Effector memory CD4-positive, alpha-beta T cell (primary cell): ENCODE data around the gene ENTHD1.

Experiments used
- DNase-seq, 3 donors: peaks; one replicate each; pipeline ENCODE4 v3.0.0-alpha.2; 2020
- H3K27ac ChIP-seq: 2 replicates; pipeline ENCODE4 v1.7.0; 2013; ENCODE audit warnings: mild to moderate bottlenecking, low read length, moderate library complexity; ENCODE audit not compliant: insufficient read depth, poor library complexity, severe bottlenecking
- H3K27me3 ChIP-seq: replicated peaks from 2 replicates; pipeline ENCODE4 v1.7.0; 2013; ENCODE audit warnings: mild to moderate bottlenecking, low read length; ENCODE audit not compliant: insufficient read depth, control insufficient read depth, poor library complexity, severe bottlenecking
- H3K36me3 ChIP-seq: 2 replicates; pipeline ENCODE4 v1.7.0; 2013; ENCODE audit warnings: mild to moderate bottlenecking, low read length, moderate library complexity; ENCODE audit not compliant: control insufficient read depth, insufficient read depth
- H3K4me1 ChIP-seq: 2 replicates; pipeline ENCODE4 v1.7.0; 2013; ENCODE audit warnings: low read length, mild to moderate bottlenecking; ENCODE audit not compliant: control insufficient read depth, insufficient read depth, poor library complexity, severe bottlenecking
- H3K4me3 ChIP-seq: 2 replicates; pipeline ENCODE4 v1.7.0; 2013; ENCODE audit warnings: low read length, low read depth, mild to moderate bottlenecking; ENCODE audit not compliant: insufficient read depth, poor library complexity, severe bottlenecking
- H3K9me3 ChIP-seq: 2 replicates; pipeline ENCODE4 v1.7.0; 2013; ENCODE audit warnings: mild to moderate bottlenecking, low read length, moderate library complexity; ENCODE audit not compliant: control insufficient read depth

Gene ENTHD1

DNA sequence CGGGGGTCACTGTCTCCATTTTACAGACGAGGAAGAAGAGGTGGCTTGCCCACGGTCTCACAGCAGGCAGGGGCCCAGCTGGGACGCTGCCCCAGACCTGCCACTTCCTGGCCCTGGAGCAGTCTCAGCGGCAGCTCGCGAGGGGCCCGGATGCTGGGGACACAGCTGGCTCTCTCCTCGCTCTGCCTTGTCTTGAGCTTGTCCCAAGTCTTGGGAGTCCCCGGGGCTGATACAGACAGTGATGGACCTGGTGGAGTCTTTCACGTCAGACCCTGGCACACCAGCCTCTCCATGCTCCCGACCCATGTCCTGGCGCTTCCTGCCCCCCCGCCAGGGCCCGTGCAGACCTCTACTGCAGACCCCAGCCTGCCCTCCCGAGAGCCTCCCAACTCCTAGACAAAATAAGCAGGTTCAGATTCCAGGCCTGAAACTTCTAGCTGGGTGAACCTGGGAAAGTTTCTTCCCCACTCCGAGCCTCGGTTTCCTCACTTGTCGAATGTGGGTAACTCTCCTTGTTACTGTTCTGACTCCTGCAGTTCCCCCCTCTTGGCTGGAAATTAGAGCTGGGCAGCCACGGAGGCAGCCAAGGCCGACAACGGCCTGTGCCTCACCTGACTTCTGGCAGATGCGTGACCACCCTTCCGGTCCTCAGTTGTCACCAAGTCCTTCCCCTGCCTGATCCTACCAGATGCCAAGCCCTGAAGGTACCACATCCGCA lies 177.6 kb downstream of the ENTHD1 start:
- no peaks in the 10 kb centered on the region for H3K9me3 ChIP-seq
- no peaks in the 10 kb centered on the region for H3K27me3 ChIP-seq
- no peaks in the 10 kb centered on the region for H3K4me1 ChIP-seq
- no peak overlapping the region for H3K27ac ChIP-seq
- no peaks in the 10 kb centered on the region for H3K36me3 ChIP-seq
- no peak overlapping the region for H3K4me3 ChIP-seq
- no peak for DNase-seq

DNA sequence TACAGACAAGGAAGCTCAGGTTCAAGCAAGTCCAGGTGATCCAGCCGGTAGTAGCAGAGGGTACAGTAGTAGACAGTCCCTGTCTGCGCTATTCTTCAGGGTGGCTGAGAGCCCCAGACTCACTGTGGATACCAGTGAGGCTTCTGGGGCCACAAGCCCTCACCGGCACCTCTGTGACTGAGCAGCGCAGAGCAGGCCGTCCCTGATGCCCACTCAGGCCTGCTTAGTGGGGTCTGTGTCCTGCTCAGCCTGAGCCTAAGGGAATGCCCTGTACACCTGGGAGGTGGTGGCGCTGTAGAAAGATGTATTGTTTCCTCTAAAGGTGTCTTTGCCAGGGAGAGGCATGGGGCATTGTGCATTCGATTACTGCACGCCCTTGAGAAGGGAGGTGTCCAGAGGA lies 179.2 kb downstream of the ENTHD1 start:
- Histone ChIP-seq H3K4me3 (no peak overlapping the region), H3K27ac (no peak overlapping the region), H3K4me1 (no peaks in the 10 kb centered on the region), H3K9me3 (no peaks in the 10 kb centered on the region), H3K36me3 (no peaks in the 10 kb centered on the region), H3K27me3 (no peaks in the 10 kb centered on the region)
- no peak for DNase-seq

DNA sequence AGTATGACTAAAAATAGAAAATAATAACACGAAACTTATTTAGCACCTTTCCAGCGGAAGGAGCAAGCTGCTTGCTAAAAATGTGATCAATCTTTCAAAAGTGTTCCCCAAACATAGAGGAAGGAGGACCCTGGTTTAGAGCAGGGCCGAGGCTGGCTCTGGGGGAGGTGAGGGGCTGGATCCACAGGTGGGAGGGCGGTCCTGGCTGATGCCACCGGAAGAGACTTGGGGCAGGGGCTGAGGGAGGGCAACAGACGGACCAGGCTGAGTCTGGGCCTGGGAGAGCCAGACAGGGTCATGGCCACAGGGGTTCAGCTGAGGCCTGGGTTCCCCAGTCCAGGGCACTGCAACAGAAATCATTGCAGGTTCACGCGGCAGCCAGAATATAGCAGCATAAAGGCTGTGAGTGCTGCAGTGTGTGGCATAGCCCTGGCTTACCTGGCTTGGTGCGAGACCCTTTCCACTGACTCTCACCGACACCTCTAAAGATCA lies 179.7 kb downstream of the ENTHD1 start:
- DNase-seq: no peak
- no peaks in the 10 kb centered on the region for H3K9me3 ChIP-seq
- no peak overlapping the region for H3K4me3 ChIP-seq
- no peak overlapping the region for H3K27ac ChIP-seq
- no peaks in the 10 kb centered on the region for H3K36me3 ChIP-seq
- no peaks in the 10 kb centered on the region for H3K27me3 ChIP-seq
- H3K4me1 ChIP-seq: no peaks in the 10 kb centered on the region

DNA sequence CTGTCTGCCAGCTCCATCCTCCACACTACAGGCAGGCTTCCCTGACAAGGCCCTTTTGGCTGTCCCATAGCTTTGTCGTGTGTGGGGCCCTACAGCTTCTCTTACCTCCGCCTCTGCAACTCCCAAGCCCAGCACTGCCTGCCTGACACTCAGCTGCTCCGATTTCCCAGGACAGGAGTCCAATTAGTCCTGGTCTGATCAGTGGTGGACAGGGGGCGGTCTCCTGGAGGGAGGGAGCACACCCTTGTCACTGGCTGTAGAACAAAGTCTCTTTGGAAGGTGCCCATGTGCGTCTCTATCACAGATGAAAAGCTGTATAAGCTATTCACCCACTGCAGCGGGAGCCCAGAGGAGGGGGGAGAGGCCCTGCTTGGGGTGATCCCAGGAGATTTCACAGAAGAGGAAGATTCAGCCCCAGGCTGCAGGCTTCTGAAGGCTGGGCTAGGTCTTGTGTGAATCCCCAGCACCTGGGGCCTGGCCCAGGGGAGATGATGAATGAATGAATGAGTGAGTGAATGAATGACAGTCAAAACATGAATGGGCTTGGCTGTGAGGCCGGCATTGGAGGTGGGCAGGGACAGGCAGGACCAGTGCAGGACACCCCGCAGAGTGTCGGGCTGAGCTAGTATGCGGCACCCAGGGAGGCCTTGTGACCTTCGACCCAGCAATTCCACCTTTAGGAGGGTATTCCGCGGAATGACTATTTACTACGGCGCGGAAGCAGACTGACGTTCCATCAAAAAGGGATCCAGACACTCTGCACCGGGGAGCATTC lies 180.6 kb downstream of the ENTHD1 start:
- no peak for DNase-seq
- Histone ChIP-seq H3K27ac (no peak overlapping the region), H3K4me3 (no peak overlapping the region), H3K36me3 (no peaks in the 10 kb centered on the region), H3K4me1 (no peaks in the 10 kb centered on the region), H3K9me3 (no peaks in the 10 kb centered on the region), H3K27me3 (no peaks in the 10 kb centered on the region)

DNA sequence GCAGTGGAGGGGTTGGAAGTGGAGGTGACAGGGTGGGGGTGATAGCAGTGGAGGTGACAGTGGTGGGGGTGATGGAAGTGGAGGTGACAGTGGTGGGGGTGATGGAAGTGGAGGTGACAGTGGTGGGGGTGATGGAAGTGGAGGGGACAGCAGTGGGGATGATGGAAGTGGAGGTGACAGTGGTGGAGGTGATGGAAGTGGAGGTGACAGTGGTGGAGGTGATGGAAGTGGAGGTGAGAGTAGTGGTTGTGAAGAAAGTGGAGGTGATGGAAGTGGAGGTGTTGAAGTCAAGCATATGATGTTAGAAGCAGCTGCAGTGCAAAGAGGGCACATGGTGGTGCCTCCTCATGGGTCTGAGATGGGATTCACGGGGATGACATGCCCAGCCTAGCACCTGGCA lies 181.5 kb downstream of the ENTHD1 start:
- no peaks in the 10 kb centered on the region for H3K27me3 ChIP-seq
- no peaks in the 10 kb centered on the region for H3K36me3 ChIP-seq
- no peaks in the 10 kb centered on the region for H3K9me3 ChIP-seq
- no peak for DNase-seq
- no peak overlapping the region for H3K4me3 ChIP-seq
- H3K4me1 ChIP-seq: no peaks in the 10 kb centered on the region
- H3K27ac ChIP-seq: no peak overlapping the region

DNA sequence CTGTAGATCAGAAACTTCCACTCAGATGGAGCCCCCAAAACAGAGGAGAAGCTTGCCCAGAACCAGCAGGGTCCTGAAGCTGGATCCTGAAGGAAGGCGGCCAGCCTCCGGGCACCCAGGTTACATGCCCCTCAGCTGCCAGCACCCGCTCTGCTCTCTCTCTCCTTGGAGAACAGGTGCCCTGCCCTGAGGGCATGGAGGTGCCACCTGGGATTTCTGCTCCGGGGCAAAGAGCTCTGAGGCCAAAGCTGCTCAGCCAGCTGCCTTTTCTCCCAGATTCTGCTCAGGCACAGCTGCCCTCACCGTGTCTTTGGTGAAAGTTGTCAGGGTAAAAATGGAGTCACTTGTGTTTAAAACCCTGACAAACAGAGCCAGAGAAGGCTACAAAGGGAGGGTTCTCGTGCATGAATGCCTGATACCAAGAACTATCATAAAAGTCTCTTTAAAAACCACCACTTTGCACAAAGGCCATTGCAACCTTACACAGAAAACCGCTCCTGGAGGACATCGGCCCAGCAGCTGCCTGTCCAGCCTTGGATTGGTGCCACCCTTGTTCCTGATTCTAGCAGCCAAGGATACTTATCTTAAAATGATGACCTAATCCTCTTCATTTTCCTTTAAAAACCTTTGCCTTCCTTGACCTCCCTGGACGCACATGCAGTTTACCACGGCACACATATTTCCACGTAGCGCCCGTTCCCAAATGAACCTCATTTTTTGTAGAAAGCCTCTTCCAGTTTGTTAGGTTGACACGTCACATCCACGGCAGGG lies 183.0 kb downstream of the ENTHD1 start:
- H3K36me3 ChIP-seq: no peaks in the 10 kb centered on the region
- no peaks in the 10 kb centered on the region for H3K27me3 ChIP-seq
- H3K4me1 ChIP-seq: no peaks in the 10 kb centered on the region
- no peaks in the 10 kb centered on the region for H3K9me3 ChIP-seq
- H3K4me3 ChIP-seq: no peak overlapping the region
- H3K27ac ChIP-seq: no peak overlapping the region
- no peak for DNase-seq

DNA sequence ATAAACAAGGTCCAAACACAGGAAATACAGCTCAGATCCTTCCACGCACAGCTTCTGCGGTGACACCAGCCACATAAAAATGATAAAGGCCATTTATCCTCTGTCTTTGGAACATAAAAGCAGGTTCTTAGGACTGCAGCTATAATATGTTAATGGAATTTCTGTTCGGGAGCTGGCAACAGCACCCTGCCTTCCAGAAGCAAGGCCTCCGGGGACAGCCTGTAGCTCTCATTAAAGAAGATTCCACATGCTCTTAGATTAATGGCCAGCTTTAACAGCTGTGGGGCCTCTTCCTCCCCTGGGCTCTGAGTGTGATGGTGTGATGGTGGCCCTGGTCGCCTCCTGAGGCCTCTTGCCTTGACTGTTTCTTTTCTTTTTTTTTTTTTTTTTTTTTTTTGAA lies 185.7 kb downstream of the ENTHD1 start:
- no peaks in the 10 kb centered on the region for H3K27me3 ChIP-seq
- no peaks in the 10 kb centered on the region for H3K4me1 ChIP-seq

DNA sequence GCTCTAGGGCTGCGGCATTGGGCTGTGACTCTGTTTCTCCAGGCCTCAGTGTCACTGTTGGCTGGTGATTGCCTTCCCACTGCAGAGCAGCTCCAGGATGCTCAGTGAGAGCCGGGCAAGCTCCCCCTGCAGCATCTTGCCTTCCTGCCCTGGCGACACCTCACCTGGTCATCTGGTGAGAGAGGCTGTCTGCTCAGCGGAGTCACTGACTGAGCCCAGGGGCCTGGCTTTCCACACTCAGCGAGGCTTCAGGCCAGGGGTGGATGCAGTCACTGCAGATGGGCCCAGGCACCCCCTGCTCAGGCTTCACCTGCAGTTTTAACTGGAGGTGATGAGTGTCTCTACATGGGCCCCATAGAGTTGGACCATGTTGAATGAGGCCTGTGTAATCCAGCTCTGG lies 186.2 kb downstream of the ENTHD1 start:
- Histone ChIP-seq H3K27me3 (no peaks in the 10 kb centered on the region), H3K27ac (no peak overlapping the region), H3K9me3 (no peaks in the 10 kb centered on the region), H3K4me3 (no peak overlapping the region), H3K4me1 (no peaks in the 10 kb centered on the region), H3K36me3 (no peaks in the 10 kb centered on the region)
- DNase-seq: no peak

More for the DNA sequence above, 185.7 kb downstream of the ENTHD1 start:
- no peaks in the 10 kb centered on the region for H3K9me3 ChIP-seq
- no peaks in the 10 kb centered on the region for H3K36me3 ChIP-seq
- H3K27ac ChIP-seq: no peak overlapping the region
- DNase-seq: no peak
- H3K4me3 ChIP-seq: no peak overlapping the region

DNA sequence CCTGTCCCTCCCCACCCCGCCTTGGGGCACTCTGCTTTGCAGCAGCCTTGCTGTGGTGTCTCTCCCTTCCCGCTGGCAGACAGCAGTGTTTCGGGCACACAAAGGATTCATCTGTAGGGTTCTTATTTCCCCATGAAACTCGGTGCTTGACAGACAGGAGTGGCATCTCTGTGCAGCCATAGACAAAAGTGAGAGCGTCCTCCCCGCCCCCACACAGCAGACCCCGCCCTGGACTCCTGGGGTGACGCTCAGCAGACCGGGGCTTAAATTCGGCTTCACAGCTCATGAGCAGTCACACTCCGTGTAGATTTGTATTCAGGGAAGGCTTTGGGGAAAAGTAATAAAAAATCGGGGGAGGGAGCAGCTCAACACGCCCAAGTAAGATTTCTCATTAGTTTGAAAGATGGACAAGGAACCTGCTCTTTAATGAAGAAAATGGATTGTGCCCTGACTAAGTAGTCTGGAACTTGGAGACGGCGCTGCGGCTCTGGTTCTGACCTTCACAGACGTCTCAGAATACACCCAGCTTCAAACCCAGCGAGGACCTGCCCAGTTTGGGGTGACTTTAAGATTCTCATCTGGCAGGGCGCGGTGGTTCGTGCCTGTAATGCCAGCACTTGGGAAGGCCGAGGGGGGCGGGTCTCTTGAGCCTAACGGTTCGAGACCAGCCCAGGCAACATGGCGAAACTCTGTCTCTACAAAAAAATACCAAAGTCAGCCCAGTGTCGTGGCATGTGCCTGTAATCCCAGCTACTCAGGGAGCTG lies 187.0 kb downstream of the ENTHD1 start:
- no peak for DNase-seq
- Histone ChIP-seq H3K27me3 (no peaks in the 10 kb centered on the region), H3K9me3 (no peaks in the 10 kb centered on the region), H3K27ac (no peak overlapping the region), H3K4me3 (no peak overlapping the region), H3K4me1 (no peaks in the 10 kb centered on the region), H3K36me3 (no peaks in the 10 kb centered on the region)
